ENCODE measurements around the gene IRF2BPL. TPM values are rescaled to one million over a fixed set of nuclear protein-coding genes. Genes with fewer than 3 reads are reported as not detected.

Gene IRF2BPL
- total RNA-seq, 1 experiment from 2014 or later, result 83.3 TPM

GRCh38 chr14:76985540-76986230 is 42.8 kb downstream of the IRF2BPL start:
- TF ChIP-seq SIN3A (IDR thresholded peaks at IDR 0.05; ENCODE audit: borderline replicate concordance, insufficient read depth, low read depth, low read length), result no peak
- TF ChIP-seq POLR2AphosphoS5 (IDR thresholded peaks at IDR 0.05; ENCODE audit: low read depth, low read length), result no peak
- no peak for TF ChIP-seq TCF7L2 (IDR thresholded peaks at IDR 0.05; ENCODE audit: low read depth, low read length)
- TF ChIP-seq CTCF (IDR thresholded peaks at IDR 0.05), result no peak
- TF ChIP-seq, protein P1, sequence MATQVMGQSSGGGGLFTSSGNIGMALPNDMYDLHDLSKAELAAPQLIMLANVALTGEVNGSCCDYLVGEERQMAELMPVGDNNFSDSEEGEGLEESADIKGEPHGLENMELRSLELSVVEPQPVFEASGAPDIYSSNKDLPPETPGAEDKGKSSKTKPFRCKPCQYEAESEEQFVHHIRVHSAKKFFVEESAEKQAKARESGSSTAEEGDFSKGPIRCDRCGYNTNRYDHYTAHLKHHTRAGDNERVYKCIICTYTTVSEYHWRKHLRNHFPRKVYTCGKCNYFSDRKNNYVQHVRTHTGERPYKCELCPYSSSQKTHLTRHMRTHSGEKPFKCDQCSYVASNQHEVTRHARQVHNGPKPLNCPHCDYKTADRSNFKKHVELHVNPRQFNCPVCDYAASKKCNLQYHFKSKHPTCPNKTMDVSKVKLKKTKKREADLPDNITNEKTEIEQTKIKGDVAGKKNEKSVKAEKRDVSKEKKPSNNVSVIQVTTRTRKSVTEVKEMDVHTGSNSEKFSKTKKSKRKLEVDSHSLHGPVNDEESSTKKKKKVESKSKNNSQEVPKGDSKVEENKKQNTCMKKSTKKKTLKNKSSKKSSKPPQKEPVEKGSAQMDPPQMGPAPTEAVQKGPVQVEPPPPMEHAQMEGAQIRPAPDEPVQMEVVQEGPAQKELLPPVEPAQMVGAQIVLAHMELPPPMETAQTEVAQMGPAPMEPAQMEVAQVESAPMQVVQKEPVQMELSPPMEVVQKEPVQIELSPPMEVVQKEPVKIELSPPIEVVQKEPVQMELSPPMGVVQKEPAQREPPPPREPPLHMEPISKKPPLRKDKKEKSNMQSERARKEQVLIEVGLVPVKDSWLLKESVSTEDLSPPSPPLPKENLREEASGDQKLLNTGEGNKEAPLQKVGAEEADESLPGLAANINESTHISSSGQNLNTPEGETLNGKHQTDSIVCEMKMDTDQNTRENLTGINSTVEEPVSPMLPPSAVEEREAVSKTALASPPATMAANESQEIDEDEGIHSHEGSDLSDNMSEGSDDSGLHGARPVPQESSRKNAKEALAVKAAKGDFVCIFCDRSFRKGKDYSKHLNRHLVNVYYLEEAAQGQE (IDR thresholded peaks at IDR 0.05; ENCODE audit: insufficient read depth in 1 of 2, low read depth in 2 of 2, low read length in 1 of 2), result no peak
- no TSS peak for BruUV-seq (replicated peaks)
- intact Hi-C loops (cut with micrococcal nuclease; ENCODE audit: unreplicated experiment), result no loop called here
- Histone ChIP-seq H3K4me3 (ENCODE audit: low read depth in 2 of 2, low read length in 2 of 2) (no peak overlapping the region), H3K36me3 (ENCODE audit: control insufficient read depth, insufficient read depth, low read length) (no peaks in the 10 kb centered on the region), H3K27me3 (ENCODE audit: control insufficient read depth, insufficient read depth, low read length) (no peaks in the 10 kb centered on the region), H3K27ac (ENCODE audit: low read length) (no peak overlapping the region), H3K4me1 (ENCODE audit: control insufficient read depth, insufficient read depth, low read length) (peaks cover 10% of the 10 kb centered on the region), H3K9me3 (ENCODE audit: control insufficient read depth, insufficient read depth, low read depth, low read length) (no peaks in the 10 kb centered on the region)
- DNase-seq (ENCODE audit: low read depth, low spot score) (no peak), ATAC-seq (peak; percentile 59)
- POLR2A ChIA-PET, result no interaction called here
- CTCF ChIA-PET, result interaction anchor here (0.5 kb wide), 1 partner anchor 19 kb away, joined by 9 read pairs; no protein-coding TSS in a partner anchor
- in situ Hi-C loops (cut with HindIII; ENCODE audit: low pct_unique_long_range_greater_than_20kb, low sequenced_read_pairs), result no loop called here

GRCh38 chr14:76984787-76985375 is 43.6 kb downstream of the IRF2BPL start:
- DNase-seq (ENCODE audit: low read depth, low spot score) (no peak), ATAC-seq (peak; percentile 17; the same call in 1 of the 2 replicates)
- Histone ChIP-seq H3K4me1 (ENCODE audit: control insufficient read depth, insufficient read depth, low read length) (peaks cover 10% of the 10 kb centered on the region), H3K36me3 (ENCODE audit: control insufficient read depth, insufficient read depth, low read length) (no peaks in the 10 kb centered on the region), H3K9me3 (ENCODE audit: control insufficient read depth, insufficient read depth, low read depth, low read length) (no peaks in the 10 kb centered on the region), H3K27me3 (ENCODE audit: control insufficient read depth, insufficient read depth, low read length) (no peaks in the 10 kb centered on the region), H3K4me3 (ENCODE audit: low read depth in 2 of 2, low read length in 2 of 2) (no peak overlapping the region), H3K27ac (ENCODE audit: low read length) (no peak overlapping the region; the same call in 1 of the 2 replicates)
- intact Hi-C loops (cut with micrococcal nuclease; ENCODE audit: unreplicated experiment) (no loop called here), in situ Hi-C loops (cut with HindIII; ENCODE audit: low pct_unique_long_range_greater_than_20kb, low sequenced_read_pairs) (no loop called here)
- ChIA-PET POLR2A (no interaction called here), CTCF (interaction anchor here (0.5 kb wide), 1 partner anchor 18 kb away, joined by 9 read pairs; no protein-coding TSS in a partner anchor)
- TF ChIP-seq, protein P1 (IDR thresholded peaks at IDR 0.05; ENCODE audit: insufficient read depth in 1 of 2, low read depth in 2 of 2, low read length in 1 of 2), result no peak
- TF ChIP-seq TCF7L2 (IDR thresholded peaks at IDR 0.05; ENCODE audit: low read depth, low read length) (no peak), POLR2AphosphoS5 (IDR thresholded peaks at IDR 0.05; ENCODE audit: low read depth, low read length) (no peak), SIN3A (IDR thresholded peaks at IDR 0.05; ENCODE audit: borderline replicate concordance, insufficient read depth, low read depth, low read length) (no peak), CTCF (IDR thresholded peaks at IDR 0.05) (no peak)
- BruUV-seq (replicated peaks), result no TSS peak

All from Panc1 (cell line).